ENCODE results near the gene CTIF.

CTIF gene

GRCh38 chr18:48533340-48534070 is 5.3 kb upstream of the CTIF start:
- H3K4me3 ChIP-seq (ENCODE audit: low read depth, low read length), result no peak overlapping the region
- TF ChIP-seq CTCF (IDR thresholded peaks at IDR 0.05; ENCODE audit: insufficient read depth, low read depth, low read length, missing control alignments), result no peak
- DNase-seq (ENCODE audit: low read depth), result peak; percentile 29

- no peak for TF ChIP-seq CTCF (IDR thresholded peaks at IDR 0.05; ENCODE audit: insufficient read depth, low read depth, low read length, missing control alignments)
- no peak overlapping the region for H3K4me3 ChIP-seq (ENCODE audit: low read depth, low read length)
- no peak for DNase-seq (ENCODE audit: low read depth)
Observed at GRCh38 chr18:48534364-48534763, 4.5 kb upstream of the CTIF start.

- no peak overlapping the region for H3K4me3 ChIP-seq (ENCODE audit: low read depth, low read length)
- DNase-seq (ENCODE audit: low read depth), result no peak
- no peak for TF ChIP-seq CTCF (IDR thresholded peaks at IDR 0.05; ENCODE audit: insufficient read depth, low read depth, low read length, missing control alignments)
Observed at GRCh38 chr18:48535956-48536355, 2.9 kb upstream of the CTIF start.

GRCh38 chr18:48536516-48536915 is 2.3 kb upstream of the CTIF start:
- DNase-seq (ENCODE audit: low read depth), result no peak
- TF ChIP-seq CTCF (IDR thresholded peaks at IDR 0.05; ENCODE audit: insufficient read depth, low read depth, low read length, missing control alignments), result no peak
- H3K4me3 ChIP-seq (ENCODE audit: low read depth, low read length), result no peak overlapping the region

- H3K4me3 ChIP-seq (ENCODE audit: low read depth, low read length), result peak overlapping the region; percentile 90
- peak; percentile 21 for DNase-seq (ENCODE audit: low read depth)
- no peak for TF ChIP-seq CTCF (IDR thresholded peaks at IDR 0.05; ENCODE audit: insufficient read depth, low read depth, low read length, missing control alignments)
Observed at GRCh38 chr18:48539406-48540250, 797 bp downstream of the CTIF start.

GRCh38 chr18:48540251-48541025 is 1.6 kb downstream of the CTIF start:
- no peak for TF ChIP-seq CTCF (IDR thresholded peaks at IDR 0.05; ENCODE audit: insufficient read depth, low read depth, low read length, missing control alignments)
- H3K4me3 ChIP-seq (ENCODE audit: low read depth, low read length), result peak overlapping the region; percentile 90
- peak; percentile 57 for DNase-seq (ENCODE audit: low read depth)
